ENCODE results near the gene MGAT5.

The MGAT5 gene

DNA sequence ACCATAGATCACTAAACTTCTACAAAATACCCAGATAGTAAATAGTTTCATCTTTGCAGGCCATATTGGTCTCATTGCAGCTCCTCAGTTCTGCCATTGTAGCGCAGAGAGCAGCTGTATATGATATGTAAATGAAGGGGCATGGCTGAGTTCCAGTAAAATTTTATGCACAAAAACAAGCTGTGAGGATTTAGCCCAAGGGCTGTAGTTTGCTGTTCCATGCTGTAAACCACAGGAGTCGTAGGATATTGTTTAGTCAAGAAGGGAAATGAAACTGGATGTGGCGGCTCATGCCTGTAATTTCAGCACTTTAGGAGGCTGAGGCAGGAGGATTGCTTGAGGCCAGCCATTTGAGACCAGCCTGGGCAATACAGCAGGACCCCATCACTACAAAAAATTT lies 83.0 kb downstream of the MGAT5 start:
- TF ChIP-seq, protein P1, sequence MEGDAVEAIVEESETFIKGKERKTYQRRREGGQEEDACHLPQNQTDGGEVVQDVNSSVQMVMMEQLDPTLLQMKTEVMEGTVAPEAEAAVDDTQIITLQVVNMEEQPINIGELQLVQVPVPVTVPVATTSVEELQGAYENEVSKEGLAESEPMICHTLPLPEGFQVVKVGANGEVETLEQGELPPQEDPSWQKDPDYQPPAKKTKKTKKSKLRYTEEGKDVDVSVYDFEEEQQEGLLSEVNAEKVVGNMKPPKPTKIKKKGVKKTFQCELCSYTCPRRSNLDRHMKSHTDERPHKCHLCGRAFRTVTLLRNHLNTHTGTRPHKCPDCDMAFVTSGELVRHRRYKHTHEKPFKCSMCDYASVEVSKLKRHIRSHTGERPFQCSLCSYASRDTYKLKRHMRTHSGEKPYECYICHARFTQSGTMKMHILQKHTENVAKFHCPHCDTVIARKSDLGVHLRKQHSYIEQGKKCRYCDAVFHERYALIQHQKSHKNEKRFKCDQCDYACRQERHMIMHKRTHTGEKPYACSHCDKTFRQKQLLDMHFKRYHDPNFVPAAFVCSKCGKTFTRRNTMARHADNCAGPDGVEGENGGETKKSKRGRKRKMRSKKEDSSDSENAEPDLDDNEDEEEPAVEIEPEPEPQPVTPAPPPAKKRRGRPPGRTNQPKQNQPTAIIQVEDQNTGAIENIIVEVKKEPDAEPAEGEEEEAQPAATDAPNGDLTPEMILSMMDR (conservative IDR thresholded peaks at IDR 0.05) = no peak
- TF ChIP-seq ZFX (IDR thresholded peaks at IDR 0.05) = no peak
- H3K27ac ChIP-seq = no peak overlapping the region

- TF ChIP-seq, protein P1 (conservative IDR thresholded peaks at IDR 0.05) = no peak
- TF ChIP-seq ZFX (IDR thresholded peaks at IDR 0.05) = no peak
- H3K27ac ChIP-seq = no peak overlapping the region
Measured at GRCh38 chr2:134337631-134338030, 83.8 kb downstream of the MGAT5 start.

DNA sequence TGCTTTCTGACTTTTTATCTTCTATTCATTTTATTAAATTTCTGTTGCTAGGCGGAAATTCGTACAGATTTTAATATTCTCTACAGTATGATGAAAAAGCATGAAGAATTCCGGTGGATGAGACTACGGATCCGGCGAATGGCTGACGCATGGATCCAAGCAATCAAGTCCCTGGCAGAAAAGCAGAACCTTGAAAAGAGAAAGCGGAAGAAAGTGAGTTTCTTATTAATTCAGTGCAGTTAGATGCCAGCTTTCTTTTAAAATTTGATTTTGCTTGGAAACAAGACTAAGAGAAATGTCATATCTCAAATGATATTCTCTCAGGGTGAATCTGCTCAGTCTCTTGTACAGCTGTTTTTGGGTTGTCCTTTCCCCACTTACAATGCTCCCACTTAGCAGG lies 84.3 kb downstream of the MGAT5 start:
- TF ChIP-seq, protein P1 (conservative IDR thresholded peaks at IDR 0.05) = no peak
- no peak for TF ChIP-seq ZFX (IDR thresholded peaks at IDR 0.05)
- H3K27ac ChIP-seq = no peak overlapping the region

GRCh38 chr2:134341476-134341875 lies 87.6 kb downstream of the MGAT5 start:
- no peak overlapping the region for H3K27ac ChIP-seq
- TF ChIP-seq ZFX (IDR thresholded peaks at IDR 0.05) = no peak
- TF ChIP-seq, protein P1 (conservative IDR thresholded peaks at IDR 0.05) = no peak

GRCh38 chr2:134344954-134345697 lies 91.3 kb downstream of the MGAT5 start:
- TF ChIP-seq ZFX (IDR thresholded peaks at IDR 0.05) = no peak
- TF ChIP-seq, protein P1 (conservative IDR thresholded peaks at IDR 0.05) = no peak
- H3K27ac ChIP-seq = no peak overlapping the region

GRCh38 chr2:134346141-134346540 lies 92.3 kb downstream of the MGAT5 start:
- H3K27ac ChIP-seq = no peak overlapping the region
- TF ChIP-seq ZFX (IDR thresholded peaks at IDR 0.05) = no peak
- TF ChIP-seq, protein P1 (conservative IDR thresholded peaks at IDR 0.05) = no peak

- no peak for TF ChIP-seq ZFX (IDR thresholded peaks at IDR 0.05)
- TF ChIP-seq, protein P1 (conservative IDR thresholded peaks at IDR 0.05) = no peak
- no peak overlapping the region for H3K27ac ChIP-seq
Measured at GRCh38 chr2:134347756-134348155, 93.9 kb downstream of the MGAT5 start.
